Stimulated activated CD4-positive, alpha-beta T cell treated with anti-CD3 and anti-CD28 coated beads, Interleukin-1b, Interleukin-23, amount 100 ng/mL, for 1 hour (primary cell): ENCODE data around the gene BAD.
"Not testable (repeated sequence)": the region's sequence is repeated elsewhere in the genome, so short reads cannot be mapped to it uniquely, and the experiment has no call there.

ENCODE experiments used
- DNase-seq, 2 donors: peaks; one replicate each; pipeline ENCODE4 v3.0.0-alpha.2; 2020; ENCODE audit warnings: low read depth in 2 of 2

Gene BAD

GRCh38 chr11:64256300-64256699, 28.2 kb downstream of the BAD start:
- no peak for DNase-seq

- no peak for DNase-seq
Observed at GRCh38 chr11:64255135-64256128, 29.0 kb downstream of the BAD start.

- no peak for DNase-seq
Observed at GRCh38 chr11:64254326-64254725, 30.1 kb downstream of the BAD start.

- no peak for DNase-seq
Observed at GRCh38 chr11:64253481-64253880, 31.0 kb downstream of the BAD start.

GRCh38 chr11:64253043-64253442, 31.4 kb downstream of the BAD start:
- DNase-seq = no peak

- no peak for DNase-seq
Observed at GRCh38 chr11:64252003-64252872, 32.2 kb downstream of the BAD start.

- DNase-seq = no peak
Observed at GRCh38 chr11:64251753-64252002, 32.8 kb downstream of the BAD start.

GRCh38 chr11:64251016-64251752, 33.3 kb downstream of the BAD start, which contains the start of gene PLCB3:
PLCB3 (plus strand) TSS chr11:64251530; CDS start chr11:64251650, 120 bp downstream.
- peak in 1 of 2 donors; percentile 50 for DNase-seq

GRCh38 chr11:64250415-64251015, 34.0 kb downstream of the BAD start:
- no peak for DNase-seq

GRCh38 chr11:64249563-64250414, 34.7 kb downstream of the BAD start:
- no peak for DNase-seq

- DNase-seq = no peak
Observed at GRCh38 chr11:64249038-64249437, 35.4 kb downstream of the BAD start.

- DNase-seq = no peak
Observed at GRCh38 chr11:64248578-64248977, 35.9 kb downstream of the BAD start.

- no peak for DNase-seq
Observed at GRCh38 chr11:64247729-64248531, 36.5 kb downstream of the BAD start.

- peak in 1 of 2 donors; percentile 69 for DNase-seq
Observed at GRCh38 chr11:64246871-64247728, 37.4 kb downstream of the BAD start, which contains the start of gene PPP1R14B. PPP1R14B (minus strand) TSS chr11:64246943; CDS start chr11:64246673, 270 bp downstream.

- not testable (repeated sequence) for DNase-seq
Observed at GRCh38 chr11:64246621-64246870, 37.9 kb downstream of the BAD start.

- DNase-seq = peak in 1 of 2 donors; percentile 73
Observed at GRCh38 chr11:64245797-64246620, 38.5 kb downstream of the BAD start.

GRCh38 chr11:64245401-64245796, 39.1 kb downstream of the BAD start:
- no peak for DNase-seq

- no peak for DNase-seq
Observed at GRCh38 chr11:64244966-64245365, 39.5 kb downstream of the BAD start.
